Medulla oblongata (tissue), 1 donor: ENCODE data around the gene RIC8B.
A peak's percentile ranks its signal among the peaks of the same experiment; 100 is the strongest.

Source experiments
- DNase-seq: peaks from one replicate; pipeline ENCODE4 v3.0.0-alpha.2; 2015; ENCODE audit errors: extremely low spot score

Gene RIC8B

DNA sequence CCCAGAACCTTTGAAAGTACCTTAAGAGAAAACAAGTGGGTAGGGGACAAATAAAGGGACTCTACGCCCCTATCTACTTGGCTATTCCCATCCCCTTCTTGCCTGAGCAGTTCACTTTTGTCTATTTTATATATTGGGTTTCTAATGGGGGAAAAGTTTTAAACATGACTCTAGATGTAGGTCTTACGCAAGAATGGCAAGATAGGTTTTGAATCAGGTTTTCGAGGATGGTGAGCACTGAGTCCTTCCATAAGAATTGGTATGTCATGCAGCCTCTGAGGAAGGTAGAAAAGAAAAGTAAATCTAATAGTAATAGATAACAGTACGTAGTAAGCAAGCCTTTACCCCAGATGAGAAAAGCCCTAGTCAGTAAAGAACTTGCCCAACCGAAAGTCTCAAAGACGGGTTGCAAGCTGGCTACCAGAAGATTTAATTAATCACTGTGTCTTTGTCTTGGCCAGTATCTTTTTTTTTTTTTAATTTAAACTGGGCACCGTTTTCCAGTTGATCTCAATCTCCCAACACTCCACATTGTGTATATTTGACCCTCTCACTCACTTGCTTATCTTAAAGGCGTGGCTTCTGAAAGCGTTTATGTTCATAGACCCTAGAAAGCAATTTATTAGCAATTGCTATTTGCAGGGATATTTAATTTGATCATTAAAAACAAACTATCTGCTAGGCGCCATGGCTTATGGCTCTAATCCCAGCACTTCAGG lies 94.7 kb downstream of the RIC8B start:
- DNase-seq, result no peak

DNA sequence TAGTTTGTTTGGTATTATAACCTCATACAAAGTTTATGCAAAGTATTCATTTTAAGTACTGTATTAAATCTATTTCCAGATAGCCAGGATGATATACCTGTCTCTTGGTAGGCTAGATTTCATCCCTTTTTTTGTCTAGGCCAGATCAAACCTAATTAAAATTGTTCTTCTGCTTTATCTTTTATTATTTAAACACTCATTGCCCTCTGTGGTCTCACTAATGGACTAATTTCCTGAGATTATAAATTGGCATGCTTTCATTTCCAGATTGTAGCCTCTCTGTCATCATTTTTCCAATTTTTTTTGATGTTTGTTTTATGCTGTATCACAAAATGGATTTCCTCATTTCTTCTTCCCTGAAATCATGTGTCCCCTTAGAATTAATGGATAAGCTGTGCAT lies 95.6 kb downstream of the RIC8B start:
- no peak for DNase-seq

DNA sequence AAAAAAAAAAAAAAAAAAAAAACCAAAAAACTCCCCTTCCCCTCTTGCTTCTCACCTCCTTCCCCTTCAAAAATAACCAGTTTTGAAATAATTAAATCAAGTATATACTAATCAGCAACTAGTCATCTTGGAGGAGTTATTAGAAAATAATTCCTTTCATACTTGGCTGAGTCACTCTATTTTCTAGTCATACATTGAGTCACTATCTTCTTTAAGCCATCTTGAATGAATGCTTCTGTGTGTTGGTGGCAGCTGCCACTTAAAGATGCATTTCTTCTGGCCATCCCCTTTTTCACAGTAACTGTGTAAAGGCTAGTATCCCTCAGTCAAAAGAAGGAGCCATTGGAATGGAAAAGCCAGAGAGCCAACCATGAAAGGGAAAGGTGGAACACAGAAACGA lies 97.0 kb downstream of the RIC8B start:
- no peak for DNase-seq

DNA sequence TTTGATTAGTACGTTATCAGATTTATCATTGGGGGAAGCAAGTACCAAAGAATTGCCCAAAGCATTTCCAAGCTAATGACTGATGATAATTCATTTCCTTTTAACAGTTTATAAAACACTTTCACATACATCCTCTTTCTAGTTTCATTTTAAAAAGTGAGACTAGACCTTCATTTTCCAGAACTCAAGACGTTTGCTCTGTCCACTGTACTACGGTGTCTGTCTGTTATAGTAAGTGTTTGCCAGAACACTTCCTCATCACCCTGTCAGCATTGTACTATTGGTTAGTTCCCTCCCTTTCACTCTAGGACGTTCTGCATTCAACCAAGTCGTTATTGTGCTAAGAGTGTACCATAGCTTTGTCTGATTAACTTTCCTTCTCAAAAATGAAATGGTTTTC lies 99.5 kb downstream of the RIC8B start:
- peak; percentile 10 for DNase-seq

DNA sequence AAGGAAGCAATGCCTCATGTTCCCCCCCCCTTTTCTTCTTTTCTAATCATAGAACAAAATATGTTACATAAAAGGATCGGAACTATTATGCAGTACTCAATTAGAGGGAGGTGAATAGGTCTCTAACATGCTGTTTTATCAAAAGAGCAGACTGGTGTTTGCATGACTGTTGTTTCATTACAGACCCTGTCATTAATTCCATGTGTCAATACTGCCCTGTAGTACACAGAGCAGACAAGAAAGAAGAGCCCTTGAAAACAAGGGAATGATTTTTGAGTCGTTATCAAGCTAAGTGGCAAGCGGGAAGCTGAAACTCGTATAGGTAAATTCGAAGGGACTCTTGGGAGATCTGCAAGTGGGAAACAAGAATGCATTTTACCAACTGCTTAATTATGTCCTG lies 104.3 kb downstream of the RIC8B start:
- no peak for DNase-seq

DNA sequence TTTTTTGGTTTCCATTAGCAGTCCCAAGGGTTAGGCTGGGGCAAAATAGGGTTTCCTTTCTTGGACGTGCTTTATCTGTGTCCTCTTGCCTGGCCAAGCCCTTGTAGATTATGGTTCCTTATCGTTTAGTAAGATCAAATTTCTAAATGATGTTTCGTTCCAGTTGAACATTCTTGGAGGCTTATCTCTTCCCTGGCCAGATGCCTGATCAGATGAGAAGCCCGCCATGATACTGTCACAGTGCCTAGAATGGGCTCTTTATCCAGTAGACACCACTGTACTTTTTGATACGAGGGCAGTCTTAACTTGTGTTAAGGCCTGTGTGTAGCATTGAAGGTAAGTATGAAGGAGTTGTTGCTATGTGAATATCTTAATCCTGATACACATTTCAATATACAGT lies 105.1 kb downstream of the RIC8B start:
- DNase-seq, result no peak

DNA sequence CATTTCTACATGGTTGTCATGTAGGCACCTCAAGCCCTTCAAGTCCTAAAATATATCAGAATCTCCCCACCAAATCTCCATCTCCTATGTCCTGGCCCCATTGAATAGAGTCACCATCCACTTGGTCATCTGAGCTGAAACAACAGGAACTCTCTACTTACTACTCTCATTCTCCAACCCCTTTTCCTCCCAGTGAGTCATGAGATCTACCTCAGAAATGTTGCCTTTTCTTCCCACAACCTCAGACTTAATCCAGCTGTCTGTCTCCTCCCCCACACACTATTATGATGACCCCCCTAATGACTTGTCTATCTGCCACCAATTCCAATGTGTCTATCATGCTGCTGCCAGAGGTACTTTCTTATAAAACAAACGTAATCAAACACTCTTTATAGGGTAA lies 108.9 kb downstream of the RIC8B start:
- no peak for DNase-seq

DNA sequence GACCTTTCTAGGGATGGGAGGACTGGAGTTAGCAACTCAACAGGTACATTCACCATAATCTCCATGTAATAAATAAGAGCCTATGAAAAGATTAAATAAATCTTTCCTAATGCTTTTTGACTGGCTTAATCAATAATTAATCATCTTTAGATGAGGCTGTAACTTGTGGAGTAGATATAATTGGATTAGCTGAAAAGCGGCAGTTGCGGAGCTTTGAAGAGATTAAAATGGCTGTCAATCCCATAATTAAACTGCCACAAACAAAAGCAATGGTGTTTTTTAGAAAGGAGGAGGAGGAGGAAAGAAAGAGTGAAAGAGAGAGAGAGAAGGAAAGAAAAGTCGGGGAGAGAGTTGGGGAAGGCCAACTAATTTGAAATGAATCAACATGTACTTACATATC lies 110.5 kb downstream of the RIC8B start:
- no peak for DNase-seq

DNA sequence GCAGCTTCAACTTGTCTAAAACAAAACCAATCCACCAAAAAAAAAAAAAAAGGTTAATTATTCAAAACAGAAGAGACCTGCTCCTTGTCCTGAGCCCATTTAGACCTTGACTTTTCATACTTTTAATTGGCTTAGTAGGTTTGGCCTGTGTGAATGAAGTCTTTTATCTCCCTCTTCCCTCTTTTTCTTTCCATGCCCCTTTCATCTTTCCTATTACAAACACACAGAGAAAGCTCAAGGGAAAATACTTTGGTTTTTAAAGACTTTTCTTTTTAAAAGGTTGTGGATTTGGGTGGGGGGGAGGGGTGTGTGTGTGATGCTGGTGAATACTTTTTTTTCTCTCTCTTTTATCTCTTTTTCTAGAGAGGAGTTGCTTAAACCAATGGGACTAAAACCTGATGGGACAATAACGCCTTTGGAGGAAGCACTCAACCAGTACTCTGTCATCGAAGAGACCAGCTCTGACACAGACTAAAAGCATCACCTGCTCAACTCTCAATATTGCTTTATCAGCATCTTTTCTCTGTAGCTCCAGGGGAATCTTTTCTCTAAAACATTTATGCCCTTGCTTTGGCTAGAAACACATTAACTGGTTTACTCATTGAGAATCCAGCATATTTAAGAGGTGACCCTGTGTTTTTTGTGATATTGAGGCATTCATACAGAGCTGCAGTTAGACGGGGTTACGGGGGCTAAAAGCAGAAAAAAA lies 111.2 kb downstream of the RIC8B start:
- DNase-seq, result no peak

DNA sequence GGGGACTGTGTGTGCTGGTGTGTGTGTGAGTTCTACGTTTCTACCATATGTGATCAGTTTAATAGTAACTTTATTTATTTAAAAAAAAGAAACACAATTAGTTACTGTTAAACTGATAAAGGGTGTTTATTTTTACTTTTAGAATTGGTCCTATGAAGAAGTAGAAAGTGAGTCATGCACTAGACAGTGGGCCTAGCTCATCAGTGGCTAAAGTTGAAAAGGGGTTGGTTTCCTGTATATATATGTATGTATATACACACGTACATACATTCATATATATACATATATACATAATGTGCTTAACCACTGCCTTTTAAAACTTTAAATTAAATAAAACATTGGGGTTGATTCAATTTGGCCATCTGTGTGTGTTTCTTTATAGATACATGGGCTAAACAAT lies 112.5 kb downstream of the RIC8B start:
- DNase-seq, result no peak

DNA sequence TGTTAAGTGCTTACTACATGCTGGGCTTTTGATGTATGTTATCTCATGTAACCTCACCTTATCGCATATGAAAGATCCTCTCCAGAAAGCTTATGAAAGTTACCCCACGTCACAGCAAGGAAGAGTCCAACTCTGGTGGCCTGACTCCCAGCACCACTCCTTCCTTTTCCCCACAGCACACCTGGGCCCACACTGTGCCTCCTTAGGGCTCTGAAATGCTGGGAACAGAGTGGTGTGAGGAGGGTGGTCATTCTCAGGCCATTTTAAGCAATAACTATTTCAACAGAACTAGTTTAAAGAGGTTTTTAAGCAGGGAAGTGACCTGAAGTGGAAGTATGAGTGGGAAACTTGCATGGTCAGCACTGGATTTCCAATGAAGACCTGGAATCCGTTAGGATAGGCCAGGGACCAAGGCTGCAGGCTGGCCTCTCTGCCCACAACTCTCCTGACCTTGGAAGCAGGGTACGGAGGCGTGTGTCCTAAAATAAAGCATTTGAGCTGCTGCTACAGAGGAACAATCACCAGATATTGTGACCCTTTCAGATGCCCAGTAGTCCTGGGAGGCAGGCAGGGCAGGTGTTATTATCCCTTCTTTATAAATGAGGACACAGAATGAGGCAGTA lies 114.0 kb downstream of the RIC8B start:
- DNase-seq, result no peak

DNA sequence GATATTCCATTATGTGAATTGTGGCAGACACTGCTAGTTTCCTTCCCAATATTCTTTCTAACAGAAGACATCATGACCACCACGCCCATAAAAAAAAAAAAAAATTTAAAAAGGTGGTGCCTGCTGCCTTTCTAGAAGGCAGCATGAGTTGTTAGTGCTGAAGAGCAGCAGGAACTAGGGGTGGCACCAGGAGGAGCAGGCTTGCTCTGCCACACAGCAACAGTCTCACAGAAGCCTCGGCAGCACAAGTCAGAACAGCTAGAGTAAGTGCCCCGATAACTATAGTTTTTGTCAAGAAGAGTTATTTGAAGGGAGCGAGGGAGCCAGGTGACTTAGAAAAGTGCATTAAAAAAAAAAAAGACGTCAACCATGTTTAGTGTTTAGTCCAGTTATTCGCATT lies 114.8 kb downstream of the RIC8B start:
- DNase-seq, result no peak

DNA sequence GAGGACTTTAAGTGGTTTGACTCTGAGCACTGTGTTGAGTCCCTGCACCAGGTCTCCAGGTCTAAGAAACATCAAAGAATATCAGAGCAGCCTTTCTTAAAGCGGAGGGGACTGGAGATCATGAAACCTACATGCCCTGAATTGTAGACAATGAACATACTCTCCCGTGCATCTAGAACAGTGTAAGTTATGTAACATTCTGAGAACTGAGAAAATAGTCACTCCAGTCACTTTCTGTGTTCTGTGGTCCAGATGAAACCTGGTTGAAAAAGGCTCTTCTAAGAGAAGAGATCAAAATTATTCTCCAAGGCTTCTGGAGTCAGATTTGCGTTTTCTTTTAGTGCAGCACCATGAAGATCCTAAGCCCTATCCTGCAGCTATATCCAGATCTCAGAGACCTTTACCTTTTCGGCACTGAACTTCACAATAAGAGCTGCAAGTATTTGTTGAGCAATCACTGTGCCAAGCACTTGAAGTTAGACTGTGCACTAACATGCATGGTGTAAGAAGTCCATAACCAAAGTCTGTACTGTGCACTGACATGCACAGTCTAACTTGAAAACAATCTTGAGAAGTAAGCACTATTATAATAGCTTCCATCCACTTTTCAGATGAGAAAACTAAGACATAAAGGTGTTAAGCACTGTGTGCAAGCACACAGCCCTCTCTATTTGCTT lies 115.6 kb downstream of the RIC8B start:
- no peak for DNase-seq

DNA sequence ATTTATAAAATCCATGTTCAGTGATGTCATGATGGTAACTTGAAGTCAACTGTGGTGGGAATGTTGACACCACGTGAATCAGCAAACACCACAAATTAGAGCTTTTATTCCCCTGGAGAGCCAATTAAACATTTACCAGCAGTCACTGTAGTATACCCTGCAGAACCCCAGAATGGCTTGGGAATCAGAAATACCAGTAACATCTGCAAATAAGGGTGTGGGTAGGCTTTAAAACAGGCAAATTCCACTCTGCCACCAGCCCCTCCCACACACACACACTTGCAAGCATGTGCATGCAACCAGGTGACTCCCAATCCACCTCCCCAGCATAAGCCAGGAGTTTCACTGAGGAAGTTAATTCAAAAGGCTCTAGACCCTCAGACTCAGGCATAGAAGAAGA lies 117.6 kb downstream of the RIC8B start:
- no peak for DNase-seq

DNA sequence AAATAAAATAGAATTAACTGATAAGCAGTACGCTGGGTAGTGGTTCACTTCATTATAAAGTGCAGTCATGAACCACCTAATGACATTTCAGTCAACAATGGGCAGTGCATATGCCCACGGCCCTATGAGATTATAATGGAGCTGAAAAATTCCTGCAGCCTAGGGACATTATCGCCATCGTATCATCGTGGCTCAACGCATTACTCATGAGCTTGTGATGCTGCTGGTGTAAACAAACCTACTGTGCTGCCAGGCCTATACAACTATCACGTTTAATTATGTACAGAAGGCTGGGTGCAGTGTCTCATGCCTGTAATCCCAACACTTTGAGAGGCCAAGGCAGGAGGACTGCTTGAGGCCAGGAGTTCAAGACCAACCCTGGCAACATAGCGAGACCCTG lies 119.0 kb downstream of the RIC8B start:
- no peak for DNase-seq

DNA sequence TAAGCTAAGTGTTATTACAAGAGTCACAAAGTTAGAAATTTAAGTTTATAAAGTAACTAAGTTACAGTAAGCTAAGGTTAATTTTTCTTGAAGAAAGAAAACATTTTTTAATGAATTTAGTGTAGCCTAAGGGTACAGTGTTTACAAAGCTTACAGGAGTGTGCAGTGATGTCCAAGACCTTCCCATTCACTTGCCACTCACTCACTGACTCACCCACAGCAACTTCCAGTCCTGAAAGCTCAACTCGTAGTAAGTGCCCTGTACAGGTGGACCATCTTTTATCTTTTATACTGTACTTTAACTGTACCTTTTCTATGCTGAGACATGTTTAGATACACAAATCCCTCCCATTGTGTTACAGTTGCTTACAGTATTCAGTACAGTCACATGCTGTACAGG lies 120.3 kb downstream of the RIC8B start:
- DNase-seq, result no peak

DNA sequence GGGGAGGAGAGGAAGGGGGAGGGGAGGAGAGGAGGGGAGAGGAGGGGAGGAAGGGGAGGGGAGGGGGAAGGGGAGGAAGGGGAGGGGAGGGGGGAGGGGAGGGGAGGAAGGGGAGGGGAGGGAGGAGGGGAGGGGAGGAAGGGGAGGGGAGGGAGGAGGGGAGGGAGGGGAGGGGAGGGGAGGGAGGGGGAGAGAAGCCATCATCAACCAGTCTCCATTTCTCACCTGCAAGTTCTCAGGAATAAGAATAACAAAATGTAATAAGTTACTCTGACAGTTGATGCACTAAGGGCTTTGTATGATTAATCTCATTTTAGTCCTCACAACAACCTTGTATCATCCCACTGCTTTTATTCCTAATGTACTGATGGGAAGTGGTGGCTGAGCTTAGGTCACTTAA lies 122.1 kb downstream of the RIC8B start:
- no peak for DNase-seq

DNA sequence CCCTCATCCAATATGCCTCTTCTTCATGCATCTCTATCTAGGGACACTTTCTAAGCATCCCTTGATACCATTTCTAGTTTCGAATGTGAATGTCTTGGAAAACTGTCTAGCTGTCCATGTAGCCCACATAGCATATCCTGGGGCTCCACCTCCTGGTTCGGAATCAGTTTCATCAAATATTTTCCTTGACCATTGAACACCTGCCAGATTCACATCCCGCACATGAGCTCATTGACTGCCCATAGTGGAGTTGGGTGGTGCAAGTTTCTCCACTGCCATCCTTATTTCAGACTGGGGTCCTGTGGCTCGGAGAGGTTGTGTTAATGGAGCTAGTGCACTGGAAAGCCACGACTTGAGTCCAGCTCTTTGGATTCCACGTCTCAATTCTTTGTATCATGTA lies 122.6 kb downstream of the RIC8B start:
- no peak for DNase-seq

DNA sequence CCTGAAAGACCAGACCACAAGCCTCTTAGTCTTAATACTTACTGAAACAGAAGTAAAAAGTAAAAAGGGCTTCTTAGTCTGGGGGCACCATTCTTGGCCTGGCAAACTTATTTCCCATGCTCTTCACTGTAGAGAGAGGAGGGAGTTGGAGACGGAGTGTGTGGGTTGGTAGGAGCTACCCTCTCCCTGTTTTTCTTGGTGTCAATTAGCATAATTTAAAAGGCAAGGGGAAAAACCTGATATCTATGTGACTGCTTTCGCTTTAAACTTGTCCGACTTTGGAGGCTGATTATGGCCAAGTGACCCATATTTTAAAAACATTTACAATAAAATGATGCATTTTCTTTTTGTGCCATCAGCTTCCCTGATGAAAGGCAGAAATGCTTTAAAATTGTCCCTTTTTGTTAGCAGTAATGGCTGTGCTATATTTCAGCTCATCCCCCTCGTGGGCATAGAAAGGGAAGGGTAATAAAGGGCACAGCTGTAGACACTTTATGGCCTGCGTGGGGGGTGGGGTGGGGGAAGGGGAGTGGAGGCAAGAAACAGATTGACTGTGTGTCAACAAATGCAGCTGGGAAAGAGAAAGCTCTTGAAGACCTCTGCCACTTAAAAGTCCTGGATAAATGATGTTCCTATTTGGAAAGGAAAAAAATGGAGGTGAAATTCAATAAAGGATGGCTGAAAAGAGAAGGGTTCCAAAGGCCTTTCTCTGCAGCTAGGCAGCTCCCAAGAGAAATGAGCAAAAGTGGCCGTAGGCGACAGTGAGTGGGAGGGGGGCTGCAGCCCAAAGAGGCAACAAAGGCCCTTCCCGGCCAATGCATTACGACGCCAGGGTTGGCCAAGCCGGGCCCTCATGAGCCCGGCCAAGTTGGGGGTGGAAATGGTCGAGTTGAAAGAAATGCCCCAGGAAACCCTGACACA lies 123.8 kb downstream of the RIC8B start:
- peak; percentile 67 for DNase-seq

DNA sequence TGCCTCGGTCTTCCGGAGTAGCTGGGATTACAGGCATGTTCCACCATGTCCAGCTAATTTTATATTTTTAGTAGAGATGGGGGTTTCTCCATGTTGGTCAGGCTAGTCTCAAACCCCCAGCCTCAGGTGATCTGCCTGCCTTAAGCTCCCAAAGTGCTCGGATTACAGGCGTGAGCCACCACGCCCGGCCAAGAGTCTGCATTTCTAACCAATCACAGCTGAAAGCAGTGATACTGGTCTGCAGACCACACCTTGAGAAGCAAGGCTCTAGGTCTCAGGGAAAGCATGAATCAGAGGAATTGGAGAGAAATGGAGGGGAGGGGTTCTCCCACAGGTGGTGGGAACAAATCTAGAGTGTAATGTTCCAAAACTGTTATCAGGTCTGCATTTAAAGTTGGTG lies 126.1 kb downstream of the RIC8B start:
- DNase-seq, result no peak

DNA sequence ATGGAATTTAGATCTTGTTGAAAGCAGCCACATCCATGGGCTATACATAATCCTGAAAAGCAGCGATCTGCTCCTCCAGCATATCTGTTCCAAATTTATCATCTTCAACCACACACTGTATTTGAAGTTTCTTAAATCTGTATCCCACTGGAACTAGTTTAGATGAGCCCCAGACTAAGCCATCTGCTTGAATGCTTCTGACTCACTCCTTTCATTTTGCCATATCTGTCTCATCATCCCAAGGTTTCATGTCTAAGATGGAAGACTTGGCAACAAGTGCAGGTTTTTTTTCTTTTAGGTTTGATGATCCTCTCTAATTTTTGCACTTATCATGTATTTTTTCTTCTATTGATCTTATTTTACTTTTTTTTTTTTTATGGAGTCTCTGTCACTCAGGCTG lies 126.8 kb downstream of the RIC8B start:
- DNase-seq, result no peak

DNA sequence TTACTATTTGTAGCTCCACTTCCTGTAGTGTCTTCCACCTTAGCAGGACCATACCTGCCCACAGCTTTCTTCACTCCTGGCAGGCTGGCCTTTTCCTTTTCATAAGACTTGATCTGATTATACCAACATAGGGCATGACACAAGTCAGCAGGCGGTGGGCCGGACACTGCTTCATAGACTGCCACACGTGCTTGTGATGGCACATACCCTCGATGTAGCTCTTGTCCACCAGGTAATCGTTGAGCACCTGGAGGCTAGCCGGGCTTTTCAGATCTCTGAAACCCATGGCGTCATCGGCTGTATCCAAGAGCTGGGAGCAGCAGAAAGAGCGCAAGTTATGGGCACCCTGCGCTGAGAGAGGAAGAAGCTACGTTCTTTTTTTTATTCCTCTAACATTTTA lies 127.6 kb downstream of the RIC8B start:
- DNase-seq, result no peak
